Mononuclear cell (primary cell): ENCODE data around the gene FAM241B. TPM values are rescaled to one million over a fixed set of nuclear protein-coding genes. Genes with fewer than 3 reads are reported as not detected.

Experiments used
- H3K27me3 ChIP-seq: 2 replicates; pipeline ENCODE4 v1.6.0; 2011; ENCODE audit warnings: low read length, control low read depth; ENCODE audit not compliant: insufficient read depth
- H3K4me1 ChIP-seq: 2 replicates; pipeline ENCODE4 v1.5.1; 2011; ENCODE audit warnings: mild to moderate bottlenecking, low read length, control low read depth; ENCODE audit not compliant: insufficient read depth
- H3K4me3 ChIP-seq: 2 replicates; pipeline ENCODE4 v1.5.1; 2011; ENCODE audit warnings: mild to moderate bottlenecking, low read length, moderate library complexity
- H3K9me3 ChIP-seq: 2 replicates; pipeline ENCODE4 v1.5.1; 2011; ENCODE audit warnings: low read depth, mild to moderate bottlenecking, control low read depth, low read length
- total RNA-seq: library from RNA; depleted of rRNA; stranded (reverse); fragments of >200 nt; gene quantifications from one replicate; pipeline ENCODE4 v1.2.3, GENCODE V29; 2012

FAM241B gene
- total RNA-seq: not detected

DNA sequence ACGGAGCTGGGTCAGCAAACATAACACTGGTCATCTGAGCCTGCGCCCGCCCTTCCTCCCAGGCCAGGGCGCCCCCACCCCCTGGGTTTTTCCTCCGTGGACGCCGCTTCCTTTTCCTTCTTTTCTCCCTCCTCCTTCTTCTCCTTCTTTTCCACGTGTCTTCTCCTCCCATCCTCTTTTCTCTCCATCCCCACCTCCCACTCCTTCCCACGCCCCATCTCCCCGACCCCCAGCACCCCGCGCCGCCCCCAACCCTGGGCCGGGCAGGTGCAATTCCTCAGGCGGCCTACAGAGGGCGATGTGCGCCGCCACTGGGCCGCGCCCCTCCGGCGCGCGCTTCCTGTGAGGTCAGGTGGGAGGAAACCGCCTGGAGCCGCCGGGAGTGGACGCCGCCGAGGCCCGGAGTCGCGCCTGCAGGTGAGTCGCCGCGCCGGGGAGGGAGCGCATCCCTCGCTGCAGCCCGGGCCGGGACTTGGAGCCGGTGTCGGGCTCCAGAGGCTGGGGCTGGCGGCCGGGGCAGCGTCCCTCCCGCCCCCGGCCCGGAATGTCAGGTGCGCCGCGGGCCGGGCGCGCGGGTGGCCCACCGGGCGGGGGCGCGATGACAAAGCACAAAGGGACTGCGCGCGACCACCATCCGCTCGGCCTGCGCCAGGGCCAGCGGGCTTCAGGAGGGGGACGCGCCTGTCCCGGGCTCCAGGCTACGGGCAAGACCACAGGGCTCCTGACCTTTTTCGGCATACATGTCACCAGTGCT lies at the start of gene FAM241B:
TSS of gene FAM241B (plus strand) at position 351 of the 754 bp plus-strand sequence. CDS start 1,497 bp downstream, outside the sequence.
- H3K4me3 ChIP-seq: peak within 1 kb of the TSS; percentile 35
- no peaks in the 10 kb centered on the region for H3K4me1 ChIP-seq
- H3K9me3 ChIP-seq: no peaks in the 10 kb centered on the region
- H3K27me3 ChIP-seq: peaks cover 4% of the 10 kb centered on the region

DNA sequence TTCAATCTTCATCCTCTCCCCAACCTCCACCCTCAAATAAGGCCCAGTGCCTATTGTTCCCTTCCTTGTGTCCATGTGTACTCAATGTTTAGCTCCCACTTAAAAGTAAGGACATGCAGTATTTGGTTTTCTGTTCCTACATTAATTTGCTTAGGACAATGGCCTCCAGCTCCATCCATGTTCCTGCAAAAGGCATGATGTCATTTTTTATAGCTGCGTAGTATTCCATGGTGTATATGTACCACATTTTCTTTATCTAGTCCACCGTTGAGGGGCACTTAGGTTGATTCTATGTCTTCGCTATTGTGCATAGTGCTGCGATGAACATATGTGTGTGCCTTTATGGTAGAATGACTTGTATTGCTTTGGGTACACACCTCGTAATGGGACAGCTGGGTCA lies 49.6 kb upstream of the FAM241B start:
- no peaks in the 10 kb centered on the region for H3K9me3 ChIP-seq
- no peaks in the 10 kb centered on the region for H3K4me1 ChIP-seq
- H3K27me3 ChIP-seq: peaks cover 47% of the 10 kb centered on the region
- no peak overlapping the region for H3K4me3 ChIP-seq

- Histone ChIP-seq H3K4me1 (no peaks in the 10 kb centered on the region), H3K4me3 (no peak overlapping the region), H3K9me3 (no peaks in the 10 kb centered on the region), H3K27me3 (peaks cover 22% of the 10 kb centered on the region)
Measured at GRCh38 chr10:69583106-69583505, 46.9 kb upstream of the FAM241B start.

- Histone ChIP-seq H3K9me3 (no peaks in the 10 kb centered on the region), H3K27me3 (peaks cover 12% of the 10 kb centered on the region), H3K4me3 (no peak overlapping the region), H3K4me1 (no peaks in the 10 kb centered on the region)
Measured at GRCh38 chr10:69584624-69585023, 45.4 kb upstream of the FAM241B start.

DNA sequence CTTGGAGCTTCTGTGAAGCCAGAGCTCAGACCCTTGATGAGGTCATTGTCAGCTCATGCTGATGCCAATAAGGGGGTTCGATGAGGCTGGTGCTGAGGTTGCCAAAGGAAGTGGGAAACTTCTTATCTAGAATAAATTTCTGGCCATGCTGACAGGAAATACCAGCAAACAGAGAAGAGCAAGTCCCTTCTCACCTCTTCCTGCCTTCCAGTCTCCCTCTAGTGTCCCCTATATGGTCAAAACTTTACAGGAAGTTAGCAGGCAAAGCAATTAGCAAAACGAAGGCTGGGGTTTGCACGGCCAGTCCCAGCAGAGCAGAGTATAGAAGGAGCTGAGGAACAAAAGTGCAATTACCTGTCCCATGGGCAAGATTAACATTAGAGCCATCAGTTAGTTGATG lies 41.7 kb upstream of the FAM241B start:
- no peaks in the 10 kb centered on the region for H3K9me3 ChIP-seq
- peaks cover 4% of the 10 kb centered on the region for H3K27me3 ChIP-seq
- no peaks in the 10 kb centered on the region for H3K4me1 ChIP-seq
- no peak overlapping the region for H3K4me3 ChIP-seq

GRCh38 chr10:69600761-69601330 lies 29.2 kb upstream of the FAM241B start:
- Histone ChIP-seq H3K9me3 (no peaks in the 10 kb centered on the region), H3K4me3 (no peak overlapping the region), H3K4me1 (no peaks in the 10 kb centered on the region), H3K27me3 (peaks cover 15% of the 10 kb centered on the region)

DNA sequence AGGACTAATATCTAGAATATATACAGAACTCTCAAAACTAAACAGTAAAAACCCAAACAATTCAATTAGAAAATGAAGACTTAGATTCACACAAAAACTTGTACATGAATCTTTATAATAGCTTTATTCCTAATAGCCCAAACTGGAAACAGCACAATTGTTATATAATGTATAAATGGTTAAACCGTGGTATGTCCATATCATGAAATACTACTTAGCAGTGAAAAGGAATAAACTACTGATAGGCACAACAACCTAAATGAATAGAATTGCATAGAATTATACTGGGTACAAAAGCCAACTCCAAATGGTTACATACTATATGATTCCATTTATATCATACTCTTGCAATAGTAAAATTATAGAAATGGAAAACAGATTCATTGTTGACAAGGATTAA lies 21.0 kb upstream of the FAM241B start:
- Histone ChIP-seq H3K4me1 (no peaks in the 10 kb centered on the region), H3K27me3 (peaks cover 8% of the 10 kb centered on the region), H3K9me3 (peaks cover 5% of the 10 kb centered on the region), H3K4me3 (no peak overlapping the region)

DNA sequence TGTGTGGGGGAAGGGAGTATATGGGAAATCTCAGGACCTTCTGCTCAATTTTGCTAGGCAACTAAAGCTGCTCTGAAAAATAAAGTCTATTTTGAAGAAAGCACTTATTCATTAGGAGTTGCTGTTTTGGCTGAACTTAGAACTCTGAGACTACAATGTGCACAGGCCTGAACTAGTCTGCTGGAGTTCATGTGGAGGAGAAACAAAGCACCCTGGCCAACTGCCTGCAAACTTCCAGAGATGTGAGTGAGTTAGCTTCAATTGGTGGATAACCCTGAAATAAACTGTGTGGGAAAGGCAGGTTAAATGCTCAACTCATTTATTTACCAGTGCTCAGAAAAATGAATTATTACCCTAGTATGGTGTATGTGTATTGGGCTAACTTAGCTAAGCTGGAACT lies 17.3 kb upstream of the FAM241B start:
- Histone ChIP-seq H3K4me3 (no peak overlapping the region), H3K4me1 (no peaks in the 10 kb centered on the region), H3K27me3 (peaks cover 3% of the 10 kb centered on the region), H3K9me3 (peaks cover 5% of the 10 kb centered on the region)

GRCh38 chr10:69614130-69614529 lies 15.9 kb upstream of the FAM241B start:
- Histone ChIP-seq H3K9me3 (peaks cover under 1% of the 10 kb centered on the region), H3K27me3 (no peaks in the 10 kb centered on the region), H3K4me3 (no peak overlapping the region), H3K4me1 (no peaks in the 10 kb centered on the region)

DNA sequence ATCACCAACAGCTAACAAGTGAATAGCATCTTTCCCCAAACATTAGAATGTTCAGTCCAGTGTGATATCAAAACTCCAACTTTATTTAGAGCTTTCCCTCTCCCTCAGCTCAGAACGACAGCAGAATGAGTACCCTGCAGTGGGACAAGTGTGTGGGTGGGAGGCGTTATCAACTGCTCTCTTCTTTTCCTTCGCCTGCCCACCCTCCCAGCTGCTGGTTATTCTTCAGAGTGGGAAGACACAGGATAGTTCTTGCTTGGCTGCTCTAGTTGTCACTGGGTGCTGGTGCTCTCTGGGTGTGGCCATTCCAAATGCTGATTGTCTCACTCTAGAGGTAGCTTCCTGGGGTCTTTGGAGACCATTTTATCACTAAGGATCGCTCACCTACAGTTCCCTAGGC lies 13.7 kb upstream of the FAM241B start:
- no peaks in the 10 kb centered on the region for H3K4me1 ChIP-seq
- H3K9me3 ChIP-seq: no peaks in the 10 kb centered on the region
- H3K4me3 ChIP-seq: no peak overlapping the region
- no peaks in the 10 kb centered on the region for H3K27me3 ChIP-seq

DNA sequence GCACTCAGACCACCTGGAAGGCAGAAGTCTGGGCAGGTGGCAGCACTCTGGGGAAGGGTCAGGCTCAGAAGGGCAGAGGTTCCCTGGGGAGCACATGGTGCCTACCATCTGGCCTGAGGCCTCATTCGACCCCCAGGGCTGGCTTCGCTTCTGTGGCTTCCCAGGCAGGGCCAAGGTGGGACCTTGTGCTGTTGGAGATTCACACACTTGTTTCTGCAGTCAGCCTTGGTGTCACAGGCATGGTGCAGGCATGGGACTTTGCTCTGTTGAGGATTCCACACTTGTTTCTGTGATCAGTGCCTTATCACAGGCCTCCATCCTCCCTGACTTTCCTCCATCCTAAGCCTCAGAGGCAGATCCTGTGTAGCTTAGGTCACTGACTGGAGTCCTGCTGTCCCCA lies 11.3 kb upstream of the FAM241B start:
- H3K9me3 ChIP-seq: peaks cover 2% of the 10 kb centered on the region
- H3K4me3 ChIP-seq: no peak overlapping the region
- H3K27me3 ChIP-seq: no peaks in the 10 kb centered on the region
- no peaks in the 10 kb centered on the region for H3K4me1 ChIP-seq

GRCh38 chr10:69619626-69620025 lies 10.4 kb upstream of the FAM241B start:
- H3K4me1 ChIP-seq: no peaks in the 10 kb centered on the region
- no peaks in the 10 kb centered on the region for H3K27me3 ChIP-seq
- H3K9me3 ChIP-seq: peaks cover 8% of the 10 kb centered on the region
- no peak overlapping the region for H3K4me3 ChIP-seq

DNA sequence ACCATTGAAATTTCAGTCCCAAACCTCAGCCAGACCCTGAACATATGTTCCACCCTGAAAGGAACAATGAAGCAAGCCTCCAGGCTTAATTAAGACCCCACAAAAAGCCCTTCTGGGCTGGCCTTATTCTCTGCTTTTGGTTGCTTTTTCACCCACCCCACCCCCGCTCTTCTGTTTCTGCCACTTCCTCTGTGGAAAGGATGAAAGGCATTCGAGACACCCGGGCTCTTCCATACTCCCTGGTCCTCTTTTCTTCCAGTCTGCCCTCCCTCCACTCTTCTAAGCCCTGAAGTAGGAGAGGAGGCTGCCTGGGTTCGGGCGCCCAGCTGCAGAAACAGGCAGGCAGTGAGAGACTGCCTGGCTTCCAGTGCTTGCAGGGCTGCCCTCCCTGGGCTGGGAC lies 9.4 kb upstream of the FAM241B start:
- Histone ChIP-seq H3K4me3 (no peak overlapping the region), H3K27me3 (no peaks in the 10 kb centered on the region), H3K9me3 (peaks cover 8% of the 10 kb centered on the region), H3K4me1 (no peaks in the 10 kb centered on the region)

DNA sequence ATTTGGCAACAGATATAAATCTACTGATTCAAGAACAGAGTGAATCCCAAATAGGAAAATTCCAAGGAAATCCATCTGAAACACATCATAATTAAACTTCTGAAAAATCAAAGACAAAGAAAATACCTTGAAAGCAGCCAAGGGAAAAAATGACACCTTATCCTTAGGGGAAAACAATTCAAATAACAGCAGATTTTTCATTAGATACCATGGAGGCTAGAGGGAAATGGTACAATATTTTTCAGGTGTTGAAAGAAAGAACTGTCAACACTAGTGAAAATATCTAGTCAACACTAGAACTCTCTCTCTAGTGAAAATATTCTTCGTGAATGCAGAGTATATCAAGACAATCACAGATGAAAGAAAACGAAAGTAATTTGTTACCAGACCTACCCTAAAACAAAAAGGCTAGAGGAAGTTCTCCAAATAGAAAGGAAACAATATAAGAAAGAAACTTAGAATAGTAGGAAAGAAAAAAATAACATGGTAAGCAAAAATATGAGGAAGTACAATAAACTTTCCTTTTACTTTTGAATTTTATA lies 5.7 kb upstream of the FAM241B start:
- H3K4me3 ChIP-seq: no peak overlapping the region
- no peaks in the 10 kb centered on the region for H3K4me1 ChIP-seq
- H3K27me3 ChIP-seq: peaks cover under 1% of the 10 kb centered on the region
- peaks cover 8% of the 10 kb centered on the region for H3K9me3 ChIP-seq

DNA sequence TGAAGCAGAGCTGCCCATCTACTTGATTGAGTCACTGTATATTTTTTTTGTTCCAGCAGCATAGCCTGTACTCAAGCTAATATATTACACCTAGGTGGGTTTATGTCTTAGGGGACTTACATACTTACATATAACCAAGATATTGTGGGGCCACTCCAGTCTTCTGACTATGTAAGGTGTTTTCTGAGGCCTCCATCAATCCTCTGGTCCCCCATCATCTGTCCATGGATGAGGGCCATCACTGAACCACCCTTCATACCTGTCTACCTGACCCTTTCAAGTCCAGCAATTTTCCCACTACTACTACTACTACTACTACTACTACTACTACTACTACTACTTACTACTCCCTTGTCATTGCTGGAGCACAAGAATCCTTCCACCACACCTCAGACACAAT lies 3.2 kb upstream of the FAM241B start:
- Histone ChIP-seq H3K9me3 (peaks cover 8% of the 10 kb centered on the region), H3K4me3 (no peak overlapping the region), H3K4me1 (no peaks in the 10 kb centered on the region), H3K27me3 (peaks cover 4% of the 10 kb centered on the region)

- Histone ChIP-seq H3K9me3 (peaks cover 4% of the 10 kb centered on the region), H3K27me3 (peaks cover 4% of the 10 kb centered on the region), H3K4me3 (no peak overlapping the region), H3K4me1 (no peaks in the 10 kb centered on the region)
Measured at GRCh38 chr10:69628891-69629290, 1.2 kb upstream of the FAM241B start.
